ENCODE results near the gene DIP2B. TPM values are rescaled to one million over a fixed set of nuclear protein-coding genes. Genes with fewer than 3 reads are reported as not detected.
A peak's percentile ranks its signal among the peaks of the same experiment; 100 is the strongest.

The DIP2B gene
- total and polyA plus RNA-seq, 12 donors, result 3.4 to 46.6 (median 25.0) TPM

GRCh38 chr12:50686406-50686805, 181.6 kb downstream of the DIP2B start:
- Histone ChIP-seq H3K9me3 (replicated peaks in 1 of 3) (no peaks in the 10 kb centered on the region), H3K4me3 (no peak overlapping the region), H3K27ac (no peak overlapping the region), H3K4me1 (replicated peaks in 1 of 2) (peaks cover 0 to 11% of the 10 kb centered on the region in 2 donors), H3K36me3 (replicated peaks in 1 of 2) (peaks cover 0 to 22% of the 10 kb centered on the region in 2 donors), H3K27me3 (no peaks in the 10 kb centered on the region)
- 90 to 97% (median 95%) methylated on average over 4 of the region's 4 CpGs for WGBS, 4 donors
- no peak for TF ChIP-seq POLR2A (IDR thresholded peaks at IDR 0.05)
- no peak for TF ChIP-seq CTCF (IDR thresholded peaks at IDR 0.05)
- no peak for DNase-seq
- intact Hi-C loops (cut with DNase I), result no loop called here

- no peak overlapping the region for H3K4me3 ChIP-seq
- peaks cover 0 to 22% of the 10 kb centered on the region in 2 donors for H3K36me3 ChIP-seq (replicated peaks in 1 of 2)
- H3K9me3 ChIP-seq (replicated peaks in 1 of 3), result no peaks in the 10 kb centered on the region
- 87 to 93% (median 91%) methylated on average over 2 of the region's 2 CpGs for WGBS, 4 donors
- TF ChIP-seq POLR2A (IDR thresholded peaks at IDR 0.05) (no peak), CTCF (IDR thresholded peaks at IDR 0.05) (no peak)
- DNase-seq, result no peak
- intact Hi-C loops (cut with DNase I), result no loop called here
- H3K27ac ChIP-seq, result no peak overlapping the region
- H3K27me3 ChIP-seq, result no peaks in the 10 kb centered on the region
- peaks cover 0 to 11% of the 10 kb centered on the region in 2 donors for H3K4me1 ChIP-seq (replicated peaks in 1 of 2)
Measured at GRCh38 chr12:50686976-50687375, 182.2 kb downstream of the DIP2B start.

- DNase-seq, result no peak
- Histone ChIP-seq H3K27me3 (no peaks in the 10 kb centered on the region), H3K4me1 (replicated peaks in 1 of 2) (peaks cover 0 to 11% of the 10 kb centered on the region in 2 donors), H3K27ac (no peak overlapping the region), H3K36me3 (replicated peaks in 1 of 2) (peaks cover 0 to 34% of the 10 kb centered on the region in 2 donors), H3K9me3 (replicated peaks in 1 of 3) (no peaks in the 10 kb centered on the region), H3K4me3 (no peak overlapping the region)
- TF ChIP-seq CTCF (IDR thresholded peaks at IDR 0.05) (no peak), POLR2A (IDR thresholded peaks at IDR 0.05) (no peak)
- intact Hi-C loops (cut with DNase I), result no loop called here
- 88 to 92% (median 90%) methylated on average over 1 of the region's 1 CpG for WGBS, 4 donors
Measured at GRCh38 chr12:50689437-50689836, 184.7 kb downstream of the DIP2B start.

- Histone ChIP-seq H3K27ac (peak overlapping the region; percentile 1 to 76 (median 61)), H3K4me1 (replicated peaks in 1 of 2) (peaks cover 0 to 11% of the 10 kb centered on the region in 2 donors), H3K27me3 (no peaks in the 10 kb centered on the region), H3K36me3 (replicated peaks in 1 of 2) (peaks cover 0 to 42% of the 10 kb centered on the region in 2 donors), H3K4me3 (no peak overlapping the region), H3K9me3 (replicated peaks in 1 of 3) (no peaks in the 10 kb centered on the region)
- 24 to 34% (median 30%) methylated on average over 3 of the region's 3 CpGs for WGBS, 4 donors
- DNase-seq, result peak; percentile 74 to 94 (median 90)
- intact Hi-C loops (cut with DNase I), result no loop called here
- TF ChIP-seq CTCF (IDR thresholded peaks at IDR 0.05) (no peak), POLR2A (IDR thresholded peaks at IDR 0.05) (peak in 1 of 2 donors; percentile 46)
Measured at GRCh38 chr12:50690925-50691324, 186.1 kb downstream of the DIP2B start.

Measured in adrenal gland (tissue), 12 donors.